Measurements from ENCODE around the gene CCDC146. TPM values are rescaled to one million over a fixed set of nuclear protein-coding genes. Genes with fewer than 3 reads are reported as not detected.
"Not testable (repeated sequence)": the region's sequence is repeated elsewhere in the genome, so short reads cannot be mapped to it uniquely, and the experiment has no call there.

Gene CCDC146
- total and polyA plus RNA-seq, 2 experiments from 2014 or later: 5.9 to 13.6 TPM

DNA sequence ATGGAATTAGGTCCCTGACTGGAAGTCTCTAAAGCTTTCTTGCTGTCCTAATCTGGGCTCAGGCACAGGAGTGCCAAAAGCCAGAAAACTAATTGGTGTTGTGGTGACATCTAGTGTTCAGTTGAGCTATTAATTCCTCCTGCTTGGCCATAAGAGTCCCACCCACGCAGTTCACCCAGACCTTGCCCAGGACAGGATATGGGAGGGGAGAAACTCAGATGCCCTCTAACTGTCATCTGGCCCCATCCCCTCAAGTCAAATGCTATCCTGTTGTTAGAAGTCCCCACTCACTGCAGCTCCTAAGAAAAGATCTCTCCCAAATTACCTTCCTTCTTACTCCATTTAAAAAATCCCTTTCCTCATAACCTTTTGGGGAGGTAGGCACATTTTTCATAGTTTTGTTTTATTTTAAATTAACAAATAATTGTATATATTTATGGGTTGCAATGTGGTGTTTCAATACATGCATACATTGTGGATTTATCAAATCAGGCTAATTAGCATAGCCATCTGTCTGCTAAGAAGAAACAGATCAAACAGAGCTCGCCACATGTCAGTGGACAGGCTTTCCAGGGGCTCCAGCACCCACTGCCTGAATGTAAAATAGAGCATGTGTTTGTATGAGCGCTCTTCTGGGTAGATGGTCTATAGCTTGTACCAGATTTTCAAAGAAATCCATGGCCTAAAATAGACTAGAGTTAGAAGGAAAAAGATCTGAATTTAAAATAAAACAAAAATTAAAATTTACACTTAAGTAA is 209.7 kb downstream of the CCDC146 start:
- TF ChIP-seq, protein P1, sequence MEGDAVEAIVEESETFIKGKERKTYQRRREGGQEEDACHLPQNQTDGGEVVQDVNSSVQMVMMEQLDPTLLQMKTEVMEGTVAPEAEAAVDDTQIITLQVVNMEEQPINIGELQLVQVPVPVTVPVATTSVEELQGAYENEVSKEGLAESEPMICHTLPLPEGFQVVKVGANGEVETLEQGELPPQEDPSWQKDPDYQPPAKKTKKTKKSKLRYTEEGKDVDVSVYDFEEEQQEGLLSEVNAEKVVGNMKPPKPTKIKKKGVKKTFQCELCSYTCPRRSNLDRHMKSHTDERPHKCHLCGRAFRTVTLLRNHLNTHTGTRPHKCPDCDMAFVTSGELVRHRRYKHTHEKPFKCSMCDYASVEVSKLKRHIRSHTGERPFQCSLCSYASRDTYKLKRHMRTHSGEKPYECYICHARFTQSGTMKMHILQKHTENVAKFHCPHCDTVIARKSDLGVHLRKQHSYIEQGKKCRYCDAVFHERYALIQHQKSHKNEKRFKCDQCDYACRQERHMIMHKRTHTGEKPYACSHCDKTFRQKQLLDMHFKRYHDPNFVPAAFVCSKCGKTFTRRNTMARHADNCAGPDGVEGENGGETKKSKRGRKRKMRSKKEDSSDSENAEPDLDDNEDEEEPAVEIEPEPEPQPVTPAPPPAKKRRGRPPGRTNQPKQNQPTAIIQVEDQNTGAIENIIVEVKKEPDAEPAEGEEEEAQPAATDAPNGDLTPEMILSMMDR (IDR thresholded peaks at IDR 0.05; ENCODE audit: low read depth, low read length): peak; percentile 54
- DNase-seq (ENCODE audit: low read depth in 1 of 2, low spot score in 1 of 2): peak; percentile 85 to 93
- H3K4me3 ChIP-seq: no peak overlapping the region
- no peaks in the 10 kb centered on the region for H3K9me3 ChIP-seq (ENCODE audit: low read depth)
- no peaks in the 10 kb centered on the region for H3K27me3 ChIP-seq
- peaks cover 2% of the 10 kb centered on the region for H3K4me1 ChIP-seq (ENCODE audit: low read depth)
- no peaks in the 10 kb centered on the region for H3K36me3 ChIP-seq
- H3K27ac ChIP-seq: no peak overlapping the region

DNA sequence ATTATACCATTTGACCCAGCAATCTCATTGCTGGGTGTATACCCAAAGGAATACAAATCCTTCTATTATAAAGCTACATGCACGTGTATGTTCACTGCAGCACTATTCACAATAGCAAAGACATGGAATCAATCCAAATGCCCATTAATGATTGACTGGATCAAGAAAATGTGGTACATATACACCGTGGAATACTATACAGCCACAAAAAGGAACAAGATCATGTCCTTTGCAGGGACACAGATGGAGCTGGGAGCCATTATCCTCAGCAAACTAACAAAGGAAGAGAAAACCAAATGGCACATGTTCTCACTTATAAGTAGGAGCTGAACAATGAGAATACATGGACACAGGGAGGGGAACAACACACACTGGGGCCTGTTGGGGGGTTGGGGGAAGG is 211.6 kb downstream of the CCDC146 start:
- not testable (repeated sequence) for H3K9me3 ChIP-seq (ENCODE audit: low read depth); H3K4me1 ChIP-seq (ENCODE audit: low read depth); DNase-seq (ENCODE audit: low read depth in 1 of 2, low spot score in 1 of 2); H3K4me3 ChIP-seq; H3K27me3 ChIP-seq; H3K27ac ChIP-seq; H3K36me3 ChIP-seq

- Histone ChIP-seq H3K27me3 (no peaks in the 10 kb centered on the region), H3K4me1 (ENCODE audit: low read depth) (peaks cover 2% of the 10 kb centered on the region)
- TF ChIP-seq, protein P1 (IDR thresholded peaks at IDR 0.05; ENCODE audit: low read depth, low read length): no peak
Observed at GRCh38 chr7:77335581-77335980, 213.2 kb downstream of the CCDC146 start.

DNA sequence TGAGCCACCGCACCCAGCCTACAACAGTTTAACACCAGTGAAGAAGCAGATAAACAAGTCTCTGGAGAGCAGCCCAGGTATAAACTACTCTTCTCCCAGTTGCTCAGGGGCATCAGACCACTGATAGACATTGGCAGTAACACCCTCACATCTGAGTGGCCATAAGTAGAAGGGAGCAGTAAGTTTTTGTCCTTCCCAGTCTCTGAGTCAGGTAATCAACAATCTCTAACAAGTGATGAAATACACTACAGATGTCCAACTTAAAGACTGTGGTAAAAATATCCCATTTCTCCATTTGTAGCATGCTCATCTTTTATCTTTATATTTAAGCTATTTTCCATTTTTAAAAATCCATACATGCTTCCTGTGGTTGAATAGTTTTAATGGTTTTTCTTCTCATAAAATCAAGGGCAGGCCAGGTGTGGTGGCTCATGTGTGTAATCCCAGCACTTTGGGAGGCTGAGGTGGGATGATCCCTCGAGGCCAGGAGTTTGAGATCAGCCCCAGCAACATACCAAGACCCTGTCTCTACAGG is 215.1 kb downstream of the CCDC146 start:
- TF ChIP-seq, protein P1 (IDR thresholded peaks at IDR 0.05; ENCODE audit: low read depth, low read length): no peak

More at GRCh38 chr7:77335581-77335980, 213.2 kb downstream of the CCDC146 start:
- no peaks in the 10 kb centered on the region for H3K36me3 ChIP-seq
- no peak for DNase-seq (ENCODE audit: low read depth in 1 of 2, low spot score in 1 of 2)
- no peak overlapping the region for H3K4me3 ChIP-seq
- H3K27ac ChIP-seq: no peak overlapping the region
- no peaks in the 10 kb centered on the region for H3K9me3 ChIP-seq (ENCODE audit: low read depth)

GRCh38 chr7:77338260-77338659 is 215.8 kb downstream of the CCDC146 start:
- Histone ChIP-seq H3K4me1 (ENCODE audit: low read depth) (no peaks in the 10 kb centered on the region), H3K27ac (no peak overlapping the region), H3K9me3 (ENCODE audit: low read depth) (no peaks in the 10 kb centered on the region), H3K4me3 (no peak overlapping the region), H3K36me3 (no peaks in the 10 kb centered on the region), H3K27me3 (no peaks in the 10 kb centered on the region)
- TF ChIP-seq, protein P1 (IDR thresholded peaks at IDR 0.05; ENCODE audit: low read depth, low read length): no peak
- DNase-seq (ENCODE audit: low read depth in 1 of 2, low spot score in 1 of 2): no peak

More for the DNA sequence above, 215.1 kb downstream of the CCDC146 start:
- no peak overlapping the region for H3K4me3 ChIP-seq
- H3K9me3 ChIP-seq (ENCODE audit: low read depth): no peaks in the 10 kb centered on the region
- H3K27me3 ChIP-seq: no peaks in the 10 kb centered on the region
- no peak overlapping the region for H3K27ac ChIP-seq
- DNase-seq (ENCODE audit: low read depth in 1 of 2, low spot score in 1 of 2): no peak
- H3K4me1 ChIP-seq (ENCODE audit: low read depth): no peaks in the 10 kb centered on the region
- no peaks in the 10 kb centered on the region for H3K36me3 ChIP-seq
